Tibial nerve (tissue), 3 donors: Measurements from ENCODE around the gene AAMDC.

Experiments used
- CTCF ChIP-seq, 5 experiments: fragments of 200-600 bp in 3 of 5; fragments of 450-650 bp in 2 of 5; sonication (generic) in 3 of 5; IDR thresholded peaks; one replicate each; pipeline ENCODE4 v1.5.1; 2016 to 2019; ENCODE audit warnings: antibody characterized with exemption in 5 of 5, mild to moderate bottlenecking in 3 of 5, moderate library complexity in 2 of 5
- POLR2A ChIP-seq, 2 donors: fragments of 450-650 bp; IDR thresholded peaks; one replicate each; pipeline ENCODE4 v1.6.1; 2017; ENCODE audit warnings: antibody characterized with exemption in 2 of 2, mild to moderate bottlenecking in 2 of 2, moderate library complexity in 2 of 2

- no peak for TF ChIP-seq CTCF (IDR thresholded peaks at IDR 0.05)
- TF ChIP-seq POLR2A (IDR thresholded peaks at IDR 0.05) = no peak
These were observed 21.6 kb upstream of the AAMDC start for GRCh38 chr11:77799338-77799737.
